ENCODE measurements around the gene EFNB3. TPM values are rescaled to one million over a fixed set of nuclear protein-coding genes. Genes with fewer than 3 reads are reported as not detected.

Gene EFNB3
- total RNA-seq, 4 donors from 2014 or later = 0.70 to 2.7 (median 1.9) TPM

GRCh38 chr17:7668482-7668881 is 36.5 kb upstream of the EFNB3 start:
- H3K4me1 ChIP-seq = peaks cover 0 to 8% (median 0%) of the 10 kb centered on the region in 3 donors
- no peak overlapping the region for H3K4me3 ChIP-seq
- no peak for DNase-seq
- H3K27me3 ChIP-seq = no peaks in the 10 kb centered on the region
- WGBS, 2 donors = 90 to 92% methylated on average over 3 to 4 of the region's 7 CpGs
- H3K9me3 ChIP-seq = peaks cover 0 to 3% (median 3%) of the 10 kb centered on the region in 3 donors
- peaks cover 13 to 80% (median 43%) of the 10 kb centered on the region in 3 donors for H3K36me3 ChIP-seq
- TF ChIP-seq CTCF (IDR thresholded peaks at IDR 0.05) (no peak), POLR2A (IDR thresholded peaks at IDR 0.05) (no peak)
- no peak overlapping the region for H3K27ac ChIP-seq
- intact Hi-C loops (cut with DNase I) = no loop called here

GRCh38 chr17:7673239-7673638 is 31.8 kb upstream of the EFNB3 start:
- Histone ChIP-seq H3K9me3 (peaks cover 0 to 9% (median 7%) of the 10 kb centered on the region in 3 donors), H3K4me1 (peaks cover 0 to 8% (median 0%) of the 10 kb centered on the region in 3 donors), H3K36me3 (peaks cover 29 to 84% (median 65%) of the 10 kb centered on the region in 3 donors), H3K4me3 (no peak overlapping the region), H3K27ac (no peak overlapping the region), H3K27me3 (no peaks in the 10 kb centered on the region)
- 97 to 100% methylated on average over 2 of the region's 2 CpGs for WGBS, 2 donors
- TF ChIP-seq POLR2A (IDR thresholded peaks at IDR 0.05) (no peak), CTCF (IDR thresholded peaks at IDR 0.05) (peak in 3 of 6 experiments; percentile 19 to 61 (median 26))
- intact Hi-C loops (cut with DNase I) = no loop called here
- DNase-seq = no peak

GRCh38 chr17:7674934-7675333 is 30.1 kb upstream of the EFNB3 start:
- Histone ChIP-seq H3K9me3 (peaks cover 0 to 9% (median 7%) of the 10 kb centered on the region in 3 donors), H3K4me1 (no peaks in the 10 kb centered on the region), H3K36me3 (peaks cover 26 to 67% (median 61%) of the 10 kb centered on the region in 3 donors), H3K27ac (no peak overlapping the region), H3K27me3 (no peaks in the 10 kb centered on the region), H3K4me3 (no peak overlapping the region)
- DNase-seq = no peak
- intact Hi-C loops (cut with DNase I) = no loop called here
- WGBS, 2 donors = 67 to 89% methylated on average over 2 to 14 of the region's 14 CpGs
- TF ChIP-seq POLR2A (IDR thresholded peaks at IDR 0.05) = no peak
- no peak for TF ChIP-seq CTCF (IDR thresholded peaks at IDR 0.05)

GRCh38 chr17:7676533-7676932 is 28.5 kb upstream of the EFNB3 start:
- intact Hi-C loops (cut with DNase I) = no loop called here
- TF ChIP-seq POLR2A (IDR thresholded peaks at IDR 0.05) (no peak), CTCF (IDR thresholded peaks at IDR 0.05) (no peak)
- H3K4me3 ChIP-seq = no peak overlapping the region
- peaks cover 18 to 51% (median 46%) of the 10 kb centered on the region in 3 donors for H3K36me3 ChIP-seq
- 85 to 94% methylated on average over 2 to 5 of the region's 5 CpGs for WGBS, 2 donors
- H3K27me3 ChIP-seq = no peaks in the 10 kb centered on the region
- H3K27ac ChIP-seq = no peak overlapping the region
- H3K9me3 ChIP-seq = peaks cover 0 to 9% (median 7%) of the 10 kb centered on the region in 3 donors
- no peak for DNase-seq
- H3K4me1 ChIP-seq = no peaks in the 10 kb centered on the region

GRCh38 chr17:7677388-7678067 is 27.5 kb upstream of the EFNB3 start:
- no peak for DNase-seq
- Histone ChIP-seq H3K9me3 (peaks cover 0 to 9% (median 7%) of the 10 kb centered on the region in 3 donors), H3K4me1 (no peaks in the 10 kb centered on the region), H3K27ac (no peak overlapping the region), H3K27me3 (no peaks in the 10 kb centered on the region), H3K4me3 (no peak overlapping the region), H3K36me3 (peaks cover 18 to 41% (median 37%) of the 10 kb centered on the region in 3 donors)
- intact Hi-C loops (cut with DNase I) = no loop called here
- TF ChIP-seq CTCF (IDR thresholded peaks at IDR 0.05) (no peak), POLR2A (IDR thresholded peaks at IDR 0.05) (no peak)
- 77 to 83% methylated on average over 10 of the region's 10 CpGs for WGBS, 2 donors
